CD4-positive, alpha-beta T cell treated with Interleukin-6 for 4 hours (primary cell): ENCODE data around the gene CAMK1D.
A peak's percentile ranks its signal among the peaks of the same experiment; 100 is the strongest.
"Not testable (repeated sequence)": the region's sequence is repeated elsewhere in the genome, so short reads cannot be mapped to it uniquely, and the experiment has no call there.

ENCODE experiments used
- DNase-seq: peaks from one replicate; pipeline ENCODE4 v3.0.0-alpha.2; 2020; ENCODE audit warnings: mixed read lengths

Gene CAMK1D

GRCh38 chr10:12529976-12530375 is 180.6 kb downstream of the CAMK1D start:
- no peak for DNase-seq

GRCh38 chr10:12531305-12532220 is 182.2 kb downstream of the CAMK1D start:
- no peak for DNase-seq

GRCh38 chr10:12533151-12533550 is 183.8 kb downstream of the CAMK1D start:
- no peak for DNase-seq

GRCh38 chr10:12533723-12534122 is 184.4 kb downstream of the CAMK1D start:
- DNase-seq = no peak

- DNase-seq = no peak
Observed at GRCh38 chr10:12534824-12535223, 185.5 kb downstream of the CAMK1D start.

- no peak for DNase-seq
Observed at GRCh38 chr10:12535656-12536055, 186.3 kb downstream of the CAMK1D start.

- no peak for DNase-seq
Observed at GRCh38 chr10:12538491-12538995, 189.2 kb downstream of the CAMK1D start.

- DNase-seq = no peak
Observed at GRCh38 chr10:12539350-12540164, 190.2 kb downstream of the CAMK1D start.

- DNase-seq = no peak
Observed at GRCh38 chr10:12540341-12540781, 191.0 kb downstream of the CAMK1D start.

- DNase-seq = no peak
Observed at GRCh38 chr10:12541446-12542067, 192.2 kb downstream of the CAMK1D start.

GRCh38 chr10:12542133-12542670 is 192.9 kb downstream of the CAMK1D start:
- no peak for DNase-seq

GRCh38 chr10:12543589-12543988 is 194.2 kb downstream of the CAMK1D start:
- no peak for DNase-seq

GRCh38 chr10:12546160-12546802 is 196.9 kb downstream of the CAMK1D start:
- DNase-seq = not testable (repeated sequence)

- DNase-seq = peak; percentile 24
Observed at GRCh38 chr10:12547301-12547771, 198.0 kb downstream of the CAMK1D start.

GRCh38 chr10:12549297-12549696 is 199.9 kb downstream of the CAMK1D start:
- no peak for DNase-seq

GRCh38 chr10:12550994-12551393 is 201.6 kb downstream of the CAMK1D start:
- no peak for DNase-seq

GRCh38 chr10:12556039-12556438 is 206.7 kb downstream of the CAMK1D start:
- DNase-seq = no peak

- no peak for DNase-seq
Observed at GRCh38 chr10:12559578-12560178, 210.3 kb downstream of the CAMK1D start.

- DNase-seq = no peak
Observed at GRCh38 chr10:12561307-12561706, 212.0 kb downstream of the CAMK1D start.

- no peak for DNase-seq
Observed at GRCh38 chr10:12561720-12562119, 212.4 kb downstream of the CAMK1D start.

GRCh38 chr10:12563489-12563888 is 214.1 kb downstream of the CAMK1D start:
- no peak for DNase-seq

GRCh38 chr10:12564173-12564572 is 214.8 kb downstream of the CAMK1D start:
- no peak for DNase-seq
